Activated naive CD4-positive, alpha-beta T cell treated with anti-CD3 and anti-CD28 coated beads, Interleukin-2, amount 50 U/mL, for 24 hours (primary cell): ENCODE data around the gene RPS14.
"Not testable (repeated sequence)": the region's sequence is repeated elsewhere in the genome, so short reads cannot be mapped to it uniquely, and the experiment has no call there.

Experiments
- H3K27ac Mint-ChIP-seq: one replicate; pipeline ENCODE4 v1.8.0; 2021; ENCODE audit warnings: mild to moderate bottlenecking, mixed read lengths
- H3K27me3 Mint-ChIP-seq: one replicate; pipeline ENCODE4 v1.8.0; 2021; ENCODE audit warnings: mixed read lengths
- H3K36me3 Mint-ChIP-seq: one replicate; pipeline ENCODE4 v1.8.0; 2021; ENCODE audit warnings: mixed read lengths
- H3K4me1 Mint-ChIP-seq: one replicate; pipeline ENCODE4 v1.8.0; 2021; ENCODE audit warnings: mixed read lengths
- H3K4me3 Mint-ChIP-seq: one replicate; pipeline ENCODE4 v1.8.0; 2021; ENCODE audit warnings: mild to moderate bottlenecking, mixed read lengths
- H3K9me3 Mint-ChIP-seq: one replicate; pipeline ENCODE4 v1.8.0; 2021; ENCODE audit warnings: mixed read lengths

Gene RPS14

GRCh38 chr5:150413902-150414790 is 35.4 kb downstream of the RPS14 start:
- not testable (repeated sequence) for H3K36me3 Mint-ChIP-seq, H3K4me3 Mint-ChIP-seq, H3K27me3 Mint-ChIP-seq, H3K9me3 Mint-ChIP-seq
- H3K27ac Mint-ChIP-seq, result peak overlapping the region; percentile 62
- peaks cover 36% of the 10 kb centered on the region for H3K4me1 Mint-ChIP-seq

DNA sequence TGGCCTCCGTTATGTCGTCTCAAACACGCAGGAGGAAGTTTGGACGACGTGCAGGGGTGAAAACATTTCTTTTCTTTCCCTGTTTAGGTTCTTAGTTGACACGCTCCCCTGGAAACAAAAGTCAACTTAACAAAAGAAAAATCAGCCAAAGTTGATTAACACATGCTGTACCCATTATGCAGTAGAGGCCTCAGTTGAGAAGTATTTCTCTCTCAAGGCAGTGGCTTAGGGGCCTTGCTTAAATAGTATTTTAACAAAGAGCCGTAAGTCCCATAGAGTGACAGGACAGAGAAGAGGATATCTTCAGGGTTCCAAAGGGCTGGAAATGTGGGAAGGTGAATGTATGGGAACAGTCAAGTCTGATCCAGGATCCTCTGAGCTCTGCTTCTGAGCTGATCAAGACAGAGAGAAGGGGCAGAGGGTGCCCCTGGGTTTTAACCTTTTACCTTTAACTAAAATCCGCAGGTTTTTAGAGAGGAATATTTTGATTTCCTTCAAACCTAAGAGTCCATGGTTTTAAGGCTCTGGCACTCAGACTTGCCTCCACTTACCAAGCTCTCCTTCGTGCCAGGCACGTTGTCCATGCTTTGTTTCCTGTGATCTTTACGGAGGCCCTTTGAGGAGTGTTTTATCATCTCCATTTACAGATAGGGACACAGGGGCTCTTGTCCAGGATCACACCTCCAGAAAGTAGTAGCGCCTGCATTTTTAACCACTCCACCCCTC is 36.2 kb downstream of the RPS14 start:
- H3K27me3 Mint-ChIP-seq, result no peaks in the 10 kb centered on the region
- no peaks in the 10 kb centered on the region for H3K9me3 Mint-ChIP-seq
- H3K27ac Mint-ChIP-seq, result peak overlapping the region; percentile 96
- H3K4me1 Mint-ChIP-seq, result peaks cover 42% of the 10 kb centered on the region
- peaks cover 2% of the 10 kb centered on the region for H3K36me3 Mint-ChIP-seq
- H3K4me3 Mint-ChIP-seq, result peak overlapping the region; percentile 96

GRCh38 chr5:150412319-150413175 is 37.0 kb downstream of the RPS14 start, which contains the start of gene CD74:
Gene CD74, minus strand, starts transcription at chr5:150412910. Its CDS starts 161 bp downstream, at chr5:150412749.
- Mint-ChIP-seq H3K9me3 (no peaks in the 10 kb centered on the region), H3K27ac (peak within 1 kb of the TSS; percentile 96), H3K36me3 (peaks cover 2% of the 10 kb centered on the region), H3K4me3 (peak within 1 kb of the TSS; percentile 96), H3K4me1 (peaks cover 42% of the 10 kb centered on the region), H3K27me3 (no peaks in the 10 kb centered on the region)

GRCh38 chr5:150411245-150411979 is 38.1 kb downstream of the RPS14 start:
- H3K27ac Mint-ChIP-seq, result peak overlapping the region; percentile 96
- H3K4me1 Mint-ChIP-seq, result peaks cover 42% of the 10 kb centered on the region
- H3K27me3 Mint-ChIP-seq, result no peaks in the 10 kb centered on the region
- H3K4me3 Mint-ChIP-seq, result peak overlapping the region; percentile 96
- H3K36me3 Mint-ChIP-seq, result peaks cover 2% of the 10 kb centered on the region
- H3K9me3 Mint-ChIP-seq, result no peaks in the 10 kb centered on the region

GRCh38 chr5:150410524-150411244 is 38.9 kb downstream of the RPS14 start:
- Mint-ChIP-seq H3K4me1 (peaks cover 42% of the 10 kb centered on the region), H3K36me3 (peaks cover 5% of the 10 kb centered on the region), H3K27me3 (no peaks in the 10 kb centered on the region), H3K9me3 (no peaks in the 10 kb centered on the region), H3K27ac (peak overlapping the region; percentile 89), H3K4me3 (peak overlapping the region; percentile 96)

GRCh38 chr5:150409638-150410523 is 39.7 kb downstream of the RPS14 start:
- H3K4me3 Mint-ChIP-seq, result peak overlapping the region; percentile 96
- H3K4me1 Mint-ChIP-seq, result peaks cover 42% of the 10 kb centered on the region
- peak overlapping the region; percentile 55 for H3K27ac Mint-ChIP-seq
- H3K27me3 Mint-ChIP-seq, result no peaks in the 10 kb centered on the region
- H3K9me3 Mint-ChIP-seq, result no peaks in the 10 kb centered on the region
- H3K36me3 Mint-ChIP-seq, result peaks cover 5% of the 10 kb centered on the region

DNA sequence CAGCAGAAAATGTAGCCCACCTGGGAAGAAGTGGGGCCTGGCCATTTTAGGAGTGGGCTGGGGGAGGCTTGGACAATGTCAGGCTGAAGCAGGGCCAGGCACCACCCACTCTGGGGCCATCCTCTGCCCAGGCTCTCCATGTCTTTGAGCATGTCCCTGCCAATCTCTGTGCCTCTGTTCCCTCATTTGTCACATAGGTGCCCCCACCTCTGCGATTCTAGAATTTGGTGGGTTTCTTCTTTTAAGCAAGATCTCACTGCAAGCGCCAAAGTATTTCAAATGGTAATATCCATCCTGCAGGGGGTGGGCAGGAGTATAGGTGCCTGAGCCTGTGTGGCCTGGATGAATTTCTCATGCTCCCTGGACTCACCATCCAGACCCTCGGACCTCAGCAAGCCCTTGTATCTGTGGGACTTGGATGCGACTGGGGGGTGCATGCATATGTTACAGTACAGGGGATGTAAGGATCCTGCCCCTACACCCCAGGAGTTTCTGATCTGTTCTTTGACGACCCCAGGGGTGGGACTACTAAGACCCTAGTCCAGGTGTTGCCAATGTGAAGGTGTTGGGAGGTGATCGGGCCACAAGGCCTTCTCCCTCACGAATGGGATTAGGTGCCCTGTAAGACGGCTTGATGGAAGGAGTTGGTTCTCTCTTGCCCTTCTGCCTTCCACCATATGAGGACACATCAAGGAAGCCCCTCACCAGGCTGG is 41.2 kb downstream of the RPS14 start:
- no peak overlapping the region for H3K4me3 Mint-ChIP-seq
- peak overlapping the region; percentile 41 for H3K27ac Mint-ChIP-seq
- H3K27me3 Mint-ChIP-seq, result no peaks in the 10 kb centered on the region
- peaks cover 38% of the 10 kb centered on the region for H3K4me1 Mint-ChIP-seq
- no peaks in the 10 kb centered on the region for H3K9me3 Mint-ChIP-seq
- peaks cover 5% of the 10 kb centered on the region for H3K36me3 Mint-ChIP-seq

GRCh38 chr5:150407096-150407720 is 42.3 kb downstream of the RPS14 start:
- H3K36me3 Mint-ChIP-seq, result peaks cover 5% of the 10 kb centered on the region
- H3K27ac Mint-ChIP-seq, result no peak overlapping the region
- H3K9me3 Mint-ChIP-seq, result no peaks in the 10 kb centered on the region
- H3K4me1 Mint-ChIP-seq, result peaks cover 28% of the 10 kb centered on the region
- H3K4me3 Mint-ChIP-seq, result no peak overlapping the region
- H3K27me3 Mint-ChIP-seq, result no peaks in the 10 kb centered on the region

- H3K9me3 Mint-ChIP-seq, result no peaks in the 10 kb centered on the region
- H3K4me1 Mint-ChIP-seq, result peaks cover 28% of the 10 kb centered on the region
- H3K27me3 Mint-ChIP-seq, result no peaks in the 10 kb centered on the region
- no peak overlapping the region for H3K4me3 Mint-ChIP-seq
- H3K27ac Mint-ChIP-seq, result no peak overlapping the region
- peaks cover 5% of the 10 kb centered on the region for H3K36me3 Mint-ChIP-seq
Measured at GRCh38 chr5:150406723-150407095, 42.8 kb downstream of the RPS14 start.

GRCh38 chr5:150406103-150406722 is 43.3 kb downstream of the RPS14 start:
- no peaks in the 10 kb centered on the region for H3K27me3 Mint-ChIP-seq
- no peaks in the 10 kb centered on the region for H3K9me3 Mint-ChIP-seq
- peaks cover 5% of the 10 kb centered on the region for H3K36me3 Mint-ChIP-seq
- H3K27ac Mint-ChIP-seq, result no peak overlapping the region
- H3K4me1 Mint-ChIP-seq, result peaks cover 24% of the 10 kb centered on the region
- no peak overlapping the region for H3K4me3 Mint-ChIP-seq

GRCh38 chr5:150404941-150405816 is 44.4 kb downstream of the RPS14 start:
- no peaks in the 10 kb centered on the region for H3K27me3 Mint-ChIP-seq
- H3K9me3 Mint-ChIP-seq, result no peaks in the 10 kb centered on the region
- no peak overlapping the region for H3K4me3 Mint-ChIP-seq
- peaks cover 13% of the 10 kb centered on the region for H3K4me1 Mint-ChIP-seq
- H3K36me3 Mint-ChIP-seq, result peaks cover 8% of the 10 kb centered on the region
- no peak overlapping the region for H3K27ac Mint-ChIP-seq

DNA sequence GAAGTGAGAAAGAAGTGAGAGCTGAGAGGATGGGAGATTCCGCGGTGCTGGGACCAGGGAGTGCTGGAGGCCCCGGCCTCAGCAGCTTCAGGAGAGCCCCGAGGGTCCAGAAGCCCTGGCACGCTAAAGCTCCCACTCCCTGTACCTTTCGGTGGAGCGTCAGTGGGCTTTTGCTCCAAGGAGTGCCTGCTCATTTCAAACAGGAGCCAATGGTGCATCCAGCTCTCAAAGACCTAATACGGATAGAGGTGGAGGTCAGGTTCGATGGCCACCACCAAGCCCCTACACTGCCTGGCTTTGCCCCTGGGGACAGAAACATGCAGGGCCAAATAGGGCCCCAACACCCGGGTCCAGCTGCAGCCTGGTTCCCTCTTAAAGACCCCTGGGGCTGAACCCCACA is 45.0 kb downstream of the RPS14 start:
- H3K27me3 Mint-ChIP-seq, result no peaks in the 10 kb centered on the region
- no peak overlapping the region for H3K27ac Mint-ChIP-seq
- H3K4me3 Mint-ChIP-seq, result no peak overlapping the region
- H3K9me3 Mint-ChIP-seq, result no peaks in the 10 kb centered on the region
- peaks cover 12% of the 10 kb centered on the region for H3K36me3 Mint-ChIP-seq
- peaks cover 7% of the 10 kb centered on the region for H3K4me1 Mint-ChIP-seq
